DMS79 treated with DMSO at 0.1 percent for 48 hours (cell line): ENCODE measurements around the gene NOX3.

Experiments
- DNase-seq: peaks from one replicate; lab custom pipeline; 2025; lab: John Stamatoyannopoulos, UW

NOX3 gene

DNA sequence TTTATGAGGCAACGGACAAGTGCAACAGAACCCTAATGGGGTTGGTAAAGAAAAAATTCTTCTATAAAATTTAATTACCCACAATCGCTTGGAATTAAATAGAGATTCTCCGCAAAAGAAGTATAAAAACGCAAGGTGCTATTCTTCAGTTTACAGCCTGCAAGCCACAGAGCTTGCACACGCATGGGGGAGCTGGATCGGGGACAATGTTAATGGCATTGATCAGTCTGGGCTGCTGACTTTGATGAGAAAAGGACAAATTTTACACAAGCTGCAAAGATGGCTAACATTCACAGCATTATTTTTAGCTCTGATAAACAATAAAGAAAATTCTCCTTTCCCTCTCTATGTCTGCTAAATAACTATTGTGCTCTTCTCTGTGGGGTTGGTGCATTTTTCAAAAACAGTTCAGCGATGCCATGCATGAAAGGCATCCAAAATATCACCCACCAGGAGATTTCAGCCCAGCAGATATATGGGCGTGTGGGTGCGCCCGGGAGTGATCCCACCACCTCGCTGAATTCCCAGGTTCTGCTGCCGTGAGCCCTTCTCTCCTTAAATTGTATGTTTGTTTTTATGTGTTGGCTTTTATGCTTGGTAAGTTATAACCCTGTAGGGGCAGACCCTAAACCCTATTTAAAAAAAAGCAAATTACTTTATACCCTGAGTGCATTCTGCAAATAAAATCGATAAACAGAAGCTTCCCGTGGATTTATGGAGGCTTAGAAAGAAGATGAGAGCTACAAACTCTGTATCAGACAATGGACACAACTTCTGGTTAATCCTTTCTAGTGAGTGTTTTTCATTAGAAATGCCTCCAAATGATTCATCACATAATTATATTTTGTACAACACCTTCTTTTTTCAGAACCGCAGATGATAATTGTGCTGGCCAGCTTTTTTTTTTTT is 55.6 kb downstream of the NOX3 start:
- no peak for DNase-seq

DNA sequence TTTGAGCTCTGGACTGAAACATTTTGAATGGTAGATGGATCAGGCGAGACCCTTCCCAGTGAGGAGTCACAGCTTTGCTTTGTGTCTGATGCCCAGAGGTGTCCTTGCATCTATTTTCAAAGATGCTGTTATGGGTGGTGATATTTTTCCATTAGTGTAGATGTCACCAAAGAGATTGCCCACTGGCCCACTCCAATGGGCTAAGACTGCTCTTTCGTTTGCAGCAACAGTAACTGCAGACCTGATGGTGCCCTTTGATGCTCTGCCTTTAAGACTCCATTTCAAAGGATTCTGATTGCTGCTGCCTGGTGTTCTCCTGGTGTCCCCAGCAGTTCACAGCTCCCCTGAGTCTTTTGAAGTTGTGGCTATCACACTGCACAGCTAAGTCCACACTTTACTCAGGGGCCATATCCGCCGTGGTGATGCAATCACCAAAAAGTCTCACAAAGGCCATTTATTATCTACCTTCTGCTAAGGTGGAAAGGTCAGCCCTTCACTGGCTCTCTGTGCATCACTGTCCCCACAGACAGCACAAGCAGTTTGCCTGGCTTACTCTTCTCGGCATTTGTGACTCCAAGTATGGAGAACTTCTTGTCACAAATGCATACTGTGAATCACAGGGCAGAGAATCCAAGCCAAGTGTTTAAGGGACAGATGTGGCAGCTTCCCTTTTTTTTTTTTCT is 56.4 kb downstream of the NOX3 start:
- DNase-seq, result no peak

DNA sequence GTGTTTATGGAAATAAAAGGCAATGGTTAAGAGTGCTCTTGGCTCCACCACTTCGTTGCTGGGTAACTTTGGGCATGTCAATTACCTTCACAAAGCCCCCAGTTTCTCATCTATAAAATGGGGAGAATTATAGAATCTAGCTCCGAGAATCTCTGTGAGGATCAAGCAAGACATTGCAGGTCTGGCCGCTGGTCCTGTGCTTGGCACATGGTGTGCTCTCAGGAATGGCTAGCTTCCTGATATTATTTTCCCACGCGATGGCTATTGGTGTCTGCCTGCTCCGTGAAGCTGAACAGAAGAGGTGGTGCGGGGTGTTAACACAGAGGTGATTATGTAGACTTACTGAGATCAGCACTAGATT is 57.0 kb downstream of the NOX3 start:
- DNase-seq, result no peak

GRCh38 chr6:155398221-155398620 is 57.4 kb downstream of the NOX3 start:
- no peak for DNase-seq

- DNase-seq, result no peak
These were observed 58.4 kb downstream of the NOX3 start for GRCh38 chr6:155397172-155397705.

- no peak for DNase-seq
These were observed 59.0 kb downstream of the NOX3 start for GRCh38 chr6:155396605-155397004.

DNA sequence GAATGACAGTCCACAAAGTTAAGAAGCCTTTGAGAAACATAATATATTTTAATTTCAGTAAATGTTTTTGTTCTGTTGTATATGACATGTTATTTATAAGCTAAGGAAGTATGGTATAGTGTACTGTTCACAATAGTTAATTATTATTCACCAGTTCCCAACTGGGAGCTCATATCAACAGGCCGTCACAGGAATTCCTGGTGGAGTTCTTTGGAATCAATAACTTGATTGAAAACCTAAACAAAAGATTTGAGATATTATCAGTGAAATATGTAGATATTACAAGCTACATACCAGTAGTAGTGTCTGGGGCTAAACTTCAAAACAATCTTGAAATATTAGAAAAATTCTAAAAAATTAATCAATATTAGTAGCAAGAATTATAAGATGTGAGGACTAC is 60.3 kb downstream of the NOX3 start:
- DNase-seq, result no peak

- no peak for DNase-seq
These were observed 66.5 kb downstream of the NOX3 start for GRCh38 chr6:155389130-155389529.

GRCh38 chr6:155388591-155388990 is 67.0 kb downstream of the NOX3 start:
- DNase-seq, result no peak

DNA sequence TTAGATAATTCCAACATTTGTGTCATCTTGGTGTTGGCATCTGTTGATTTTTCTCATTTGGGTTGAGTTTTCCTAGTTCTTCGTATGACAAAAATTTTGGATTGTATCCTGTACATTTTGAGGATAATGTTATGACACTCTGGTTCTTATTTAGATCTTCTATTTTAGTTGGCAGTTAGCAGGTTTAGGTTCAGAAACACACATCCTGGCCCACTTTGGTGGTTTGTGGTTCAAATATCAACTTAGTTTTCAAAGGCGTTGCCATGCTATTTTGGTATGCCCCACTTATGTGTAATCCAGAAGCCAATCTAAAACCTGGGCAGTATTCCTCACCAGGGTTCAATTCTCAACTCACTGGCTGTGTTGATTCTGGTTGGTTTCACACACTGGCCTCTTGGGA is 68.2 kb downstream of the NOX3 start:
- no peak for DNase-seq

DNA sequence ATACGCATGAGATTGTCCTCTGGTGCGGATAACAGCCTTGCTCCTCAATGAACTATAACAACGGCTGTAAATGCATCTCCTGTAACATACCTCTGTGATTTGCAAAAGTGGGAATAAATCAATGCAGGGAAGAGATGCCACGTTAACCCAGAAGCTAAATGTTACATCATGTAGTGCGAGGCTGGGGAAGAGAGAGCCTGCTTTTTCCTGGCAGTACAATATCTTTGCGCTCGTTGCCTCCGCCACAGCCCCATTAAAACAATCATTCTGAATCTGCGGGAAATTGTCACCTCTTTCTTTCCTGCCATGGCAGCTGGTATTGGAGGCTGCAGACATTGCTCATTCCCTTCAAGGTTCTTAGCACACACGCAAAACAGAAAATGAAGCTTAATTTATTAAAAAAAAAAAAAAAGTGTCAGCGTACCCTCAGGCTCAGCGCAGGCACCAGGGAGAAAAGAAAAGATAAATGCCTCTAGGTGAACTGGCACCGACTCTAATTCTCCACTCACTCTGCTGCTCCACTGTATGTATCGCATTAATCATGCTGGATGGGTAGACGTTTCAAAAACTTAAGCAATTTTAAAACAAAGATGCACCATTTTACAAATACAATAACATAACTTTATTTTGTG is 71.2 kb downstream of the NOX3 start:
- no peak for DNase-seq

DNA sequence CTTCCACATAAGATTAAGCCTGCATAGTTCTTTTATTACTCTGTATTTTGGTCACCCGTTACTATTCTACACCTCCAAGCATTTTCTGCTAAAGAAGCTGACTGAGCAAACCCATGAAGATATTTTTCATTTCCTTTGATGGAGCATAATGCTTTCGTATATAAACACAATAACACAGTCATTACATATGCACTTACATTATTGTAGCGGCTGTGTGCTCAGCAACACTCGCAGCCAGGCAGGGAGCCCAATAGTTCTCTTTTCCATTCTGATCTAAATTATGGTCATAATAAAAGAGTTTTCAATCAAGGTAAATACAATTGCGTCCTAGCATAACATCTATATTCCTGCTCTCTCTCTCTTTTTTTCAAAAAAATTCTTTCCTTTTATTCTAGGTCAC is 71.7 kb downstream of the NOX3 start:
- DNase-seq, result no peak

DNA sequence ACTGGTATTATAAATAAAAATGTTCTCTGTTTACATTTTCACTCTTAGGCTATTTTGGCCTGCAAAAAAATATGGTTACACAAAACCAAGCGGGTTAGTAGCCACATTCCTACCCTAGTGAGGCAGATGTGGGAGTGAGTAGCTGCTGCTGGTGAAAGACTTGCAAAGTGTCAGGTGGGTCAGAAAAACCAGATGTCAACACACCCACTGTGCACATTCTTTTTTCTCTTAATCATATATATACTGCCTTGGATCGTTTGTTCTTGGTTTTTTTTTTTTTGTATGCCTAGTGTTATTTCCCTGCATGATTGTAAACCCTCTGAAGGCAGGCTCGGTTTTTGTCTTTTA is 73.3 kb downstream of the NOX3 start:
- DNase-seq, result no peak

DNA sequence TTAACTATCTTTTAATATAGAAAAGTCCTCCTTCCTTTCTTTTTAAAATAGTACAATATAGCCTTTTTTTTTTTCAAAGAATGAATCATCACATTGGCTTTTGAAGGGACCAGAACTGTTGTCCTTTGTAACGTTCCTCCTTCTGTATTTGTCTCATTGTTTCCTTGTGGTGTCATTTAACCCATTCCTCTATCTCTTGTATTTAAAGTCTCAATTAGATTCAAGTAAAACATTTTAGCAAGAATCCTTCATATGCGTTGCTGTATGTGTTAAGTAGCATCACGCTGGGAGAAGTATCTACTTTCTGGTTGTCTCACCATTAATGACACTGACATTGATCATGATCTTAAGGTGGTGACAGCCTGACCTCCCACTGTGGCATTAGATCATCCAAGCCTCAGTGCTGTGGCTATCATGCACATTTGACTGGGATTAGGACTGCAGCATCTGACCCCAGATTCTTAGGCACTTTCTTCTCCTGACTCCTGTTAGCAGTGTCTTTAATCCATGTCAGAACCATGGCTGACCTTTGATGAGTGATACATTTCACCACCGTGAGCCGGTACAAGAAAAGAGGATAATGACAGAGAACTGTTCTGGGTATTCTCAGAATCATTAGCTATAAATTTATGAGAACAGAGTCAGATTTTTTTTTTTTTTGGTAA is 73.8 kb downstream of the NOX3 start:
- no peak for DNase-seq

DNA sequence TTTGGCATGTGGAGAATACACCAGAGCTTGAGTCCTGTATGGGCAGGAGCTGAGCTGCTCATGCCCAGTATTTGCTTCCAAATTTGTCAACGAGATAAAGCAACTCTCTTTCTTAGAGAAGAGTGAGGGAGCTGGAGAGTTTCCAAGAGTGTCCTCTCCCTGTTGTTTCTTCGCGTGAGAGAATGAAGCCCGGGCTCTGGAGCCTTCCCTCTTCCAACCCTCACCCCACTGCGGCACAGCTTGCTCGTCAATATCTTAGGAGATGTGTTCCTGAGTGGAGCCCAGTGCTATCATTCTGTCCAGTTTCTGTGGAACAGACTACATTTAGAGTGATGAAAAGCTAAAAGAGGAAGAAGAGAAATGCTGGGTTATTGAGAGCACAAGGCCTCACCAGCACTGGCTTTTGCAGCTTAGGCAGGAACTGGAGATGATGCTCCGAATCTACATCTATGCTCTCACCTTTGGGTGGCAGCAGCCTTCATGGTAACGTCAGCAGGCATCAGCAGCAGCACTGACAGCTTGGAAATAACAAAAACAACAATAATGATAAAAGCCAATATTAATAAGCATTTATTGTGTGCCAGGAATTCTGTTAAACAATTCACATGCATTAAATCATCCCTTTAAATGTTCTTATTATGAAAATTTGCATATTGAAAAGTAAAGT is 74.8 kb downstream of the NOX3 start:
- DNase-seq, result no peak

DNA sequence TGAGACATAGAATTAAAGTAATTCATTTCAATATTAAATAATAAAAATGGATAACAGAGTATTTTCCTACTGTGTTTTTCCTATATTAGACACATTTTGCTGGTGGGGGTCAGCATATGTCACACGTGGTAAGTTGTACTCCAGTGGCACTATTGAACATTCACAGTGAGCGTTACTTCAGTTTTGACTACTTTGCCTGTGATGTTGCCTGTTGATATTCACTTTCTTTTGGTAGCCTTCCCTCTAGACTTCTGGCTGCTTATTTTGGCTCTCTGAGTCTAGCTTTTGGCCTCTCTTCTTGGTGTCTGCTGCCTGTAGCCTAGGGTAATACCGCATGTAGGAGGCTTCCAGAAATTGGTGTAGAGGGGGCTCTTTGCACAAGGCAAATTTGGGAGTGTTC is 76.9 kb downstream of the NOX3 start:
- no peak for DNase-seq

DNA sequence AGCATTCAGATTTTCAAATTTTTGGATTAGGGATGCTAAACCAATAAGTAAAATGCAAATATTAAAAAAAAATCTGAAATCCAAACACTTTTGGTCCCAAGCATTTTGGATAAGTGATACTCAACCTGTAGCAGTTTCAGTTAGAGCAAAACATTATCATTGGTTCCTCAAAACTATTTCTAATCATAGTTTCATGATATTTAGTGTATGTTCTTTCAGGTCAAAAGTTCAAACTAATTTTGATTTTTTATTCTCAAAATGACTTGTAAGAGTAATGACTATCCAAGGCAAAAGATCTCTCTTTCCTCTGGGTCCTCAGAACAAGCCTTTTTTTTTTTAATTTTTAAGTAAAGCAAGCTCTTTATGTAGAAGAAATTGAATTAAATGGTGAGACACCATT is 77.4 kb downstream of the NOX3 start:
- no peak for DNase-seq

DNA sequence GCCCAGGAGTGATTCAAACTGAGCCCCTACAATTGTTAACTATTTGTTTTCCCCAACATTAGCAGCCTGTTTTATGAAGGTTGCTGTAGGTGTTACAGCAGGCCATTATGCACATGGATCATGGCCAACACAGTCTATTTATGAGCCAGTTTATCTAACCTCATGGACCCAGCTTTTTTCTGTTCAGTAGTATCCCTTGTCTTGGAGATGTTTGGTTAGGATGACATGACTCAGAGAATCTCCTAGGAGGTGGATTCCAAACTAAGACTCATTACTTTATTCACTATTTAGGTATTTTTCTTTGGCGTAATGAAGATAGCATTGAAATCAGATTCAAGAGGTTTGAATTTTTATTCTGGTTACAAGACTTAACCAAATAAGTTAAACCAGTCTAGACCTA is 78.6 kb downstream of the NOX3 start:
- no peak for DNase-seq

- DNase-seq, result no peak
These were observed 79.8 kb downstream of the NOX3 start for GRCh38 chr6:155375801-155376200.

DNA sequence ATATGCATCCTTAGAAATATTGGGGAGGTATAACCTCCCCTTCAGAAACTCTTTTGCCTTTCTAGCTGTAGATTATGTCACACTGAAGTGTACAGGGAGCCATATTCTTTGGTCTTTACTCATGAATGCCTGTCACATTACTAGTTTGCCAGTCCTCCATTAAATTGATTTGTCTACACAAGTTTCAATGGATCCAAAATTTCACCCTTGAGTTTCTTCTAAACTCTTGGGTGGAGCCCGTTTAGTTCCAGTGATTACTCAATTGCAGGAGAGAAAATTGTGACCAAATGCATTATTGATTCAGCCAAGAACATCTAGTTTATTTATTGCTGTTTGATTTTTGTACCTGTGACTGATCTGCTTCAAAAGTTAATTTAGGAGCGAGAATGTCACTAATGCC is 81.0 kb downstream of the NOX3 start:
- no peak for DNase-seq

DNA sequence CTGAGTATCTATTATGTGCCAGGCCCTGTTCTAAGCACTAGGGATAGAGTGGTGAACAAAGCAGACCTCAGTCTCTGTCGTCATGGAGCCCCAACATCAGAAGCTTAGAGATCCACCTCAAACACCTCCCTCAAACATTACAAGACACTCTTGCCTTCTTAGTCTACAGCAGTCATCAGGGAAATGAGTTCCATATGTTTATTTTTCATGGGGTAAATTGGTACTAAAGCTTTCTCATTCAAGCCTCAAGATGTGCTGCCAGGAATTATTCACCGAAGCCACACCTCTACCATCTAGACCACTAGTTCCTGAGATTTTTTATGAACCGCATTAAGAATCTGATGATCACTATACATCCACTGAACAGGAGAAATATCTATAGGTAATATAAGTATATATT is 82.4 kb downstream of the NOX3 start:
- no peak for DNase-seq

DNA sequence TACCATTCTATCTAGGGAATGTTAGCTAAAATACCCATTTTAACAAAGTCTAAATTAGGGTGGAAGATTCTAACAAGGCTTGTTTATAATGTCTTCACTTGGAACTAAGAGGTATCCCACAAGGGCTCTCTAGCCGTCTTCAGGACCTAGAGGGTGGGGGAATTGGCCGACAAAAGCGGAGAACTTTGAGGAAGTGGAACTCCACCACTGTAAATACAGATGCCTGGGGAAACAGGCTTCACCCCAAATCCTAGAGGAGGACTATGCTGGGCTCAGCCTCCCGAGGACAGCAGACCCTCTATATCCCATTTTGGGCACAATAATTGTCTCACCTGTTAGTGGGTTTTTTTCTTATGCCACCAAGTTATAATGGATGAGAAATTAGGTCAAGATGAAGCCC is 83.4 kb downstream of the NOX3 start:
- no peak for DNase-seq
